Uterus (tissue), 4 donors: ENCODE measurements around the gene PPM1D. TPM values are rescaled to one million over a fixed set of nuclear protein-coding genes. Genes with fewer than 3 reads are reported as not detected.
A peak's percentile ranks its signal among the peaks of the same experiment; 100 is the strongest.

Experiments
- DNase-seq, 2 donors: peaks; one replicate each; pipeline ENCODE4 v3.0.0-alpha.2; 2019 to 2020
- H3K27ac ChIP-seq, 2 donors: fragments of 200-600 bp; sonication (generic); 1 replicate in 1 of 2; 2 replicates in 1 of 2; pipeline ENCODE4 v1.5.1; 2016 to 2018
- H3K27me3 ChIP-seq, 2 donors: fragments of 200-600 bp; sonication (generic); one replicate each; pipeline ENCODE4 v1.5.1; 2018 to 2019; ENCODE audit warnings: control low read depth in 1 of 2
- H3K36me3 ChIP-seq, 2 donors: fragments of 200-600 bp; sonication (generic); one replicate each; pipeline ENCODE4 v1.5.1; 2019; ENCODE audit warnings: control low read depth in 1 of 2
- H3K4me1 ChIP-seq, 2 donors: fragments of 200-600 bp; sonication (generic); one replicate each; pipeline ENCODE4 v1.5.1; 2018 to 2019; ENCODE audit warnings: control low read depth in 1 of 2
- H3K4me3 ChIP-seq, 2 donors: fragments of 200-600 bp; sonication (generic); 1 replicate in 1 of 2; 2 replicates in 1 of 2; pipeline ENCODE4 v1.5.1; 2018 to 2019; ENCODE audit warnings: mild to moderate bottlenecking in 1 of 2
- H3K9me3 ChIP-seq, 2 donors: fragments of 200-600 bp; sonication (generic); one replicate each; pipeline ENCODE4 v1.5.1; 2019; ENCODE audit warnings: control low read depth in 1 of 2
- POLR2A ChIP-seq, 2 donors: fragments of 450-650 bp; IDR thresholded peaks; one replicate each; pipeline ENCODE4 v1.6.1; 2016; ENCODE audit warnings: antibody characterized with exemption in 2 of 2, mild to moderate bottlenecking in 1 of 2, moderate library complexity in 1 of 2
- intact Hi-C: fragments of 100-400 bp; cut with DNase I; formaldehyde crosslinking; loops from one replicate; pipeline ENCODE4 v1.15.1; 2023; ENCODE audit warnings: low total_unique reads
- total RNA-seq, 4 donors: library from RNA; depleted of rRNA in 3 of 4; stranded (reverse); fragments of >200 nt in 3 of 4; gene quantifications; one replicate each; pipeline versions ENCODE4 v1.1.0 to v1.2.4, GENCODE V29; 2014 to 2023
- TF ChIP-seq, protein P1 (sequence below), 4 experiments: fragments of 200-600 bp in 2 of 4; fragments of 450-650 bp in 2 of 4; sonication (generic) in 2 of 4; IDR thresholded peaks; one replicate each; pipeline ENCODE4 v1.5.1; 2016 to 2019; ENCODE audit warnings: antibody characterized with exemption in 4 of 4, mild to moderate bottlenecking in 2 of 4, moderate library complexity in 1 of 4
- donor health status: DM: yes; HTN: yes; CAD: no.

PPM1D gene
- total RNA-seq, 4 donors from 2014 or later: 17.2 to 26.1 (median 20.2) TPM

DNA sequence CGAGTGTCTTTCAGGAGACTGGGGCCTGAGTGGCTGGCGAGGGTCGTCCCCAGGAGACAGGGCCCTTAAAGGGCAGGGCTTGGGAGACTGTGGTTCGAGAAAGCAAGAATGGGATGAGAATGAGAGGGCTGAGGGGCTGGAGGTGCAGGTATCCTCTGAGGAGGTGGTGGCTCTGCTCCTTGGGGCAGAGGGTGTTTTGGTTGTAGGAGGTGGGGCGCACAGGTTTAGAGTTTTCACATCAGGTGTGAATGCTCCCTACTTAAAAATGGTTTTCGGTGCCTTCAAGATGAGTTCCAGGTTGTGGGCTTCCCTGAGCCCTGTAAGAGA, 78.1 kb downstream of the PPM1D start:
- Histone ChIP-seq H3K36me3 (no peaks in the 10 kb centered on the region), H3K4me3 (peak overlapping the region; percentile 65 to 97), H3K4me1 (peaks cover 0 to 5% of the 10 kb centered on the region in 2 donors), H3K27ac (peak overlapping the region; percentile 80 to 89), H3K27me3 (no peaks in the 10 kb centered on the region), H3K9me3 (no peaks in the 10 kb centered on the region)
- TF ChIP-seq POLR2A (IDR thresholded peaks at IDR 0.05): no peak
- TF ChIP-seq, protein P1, sequence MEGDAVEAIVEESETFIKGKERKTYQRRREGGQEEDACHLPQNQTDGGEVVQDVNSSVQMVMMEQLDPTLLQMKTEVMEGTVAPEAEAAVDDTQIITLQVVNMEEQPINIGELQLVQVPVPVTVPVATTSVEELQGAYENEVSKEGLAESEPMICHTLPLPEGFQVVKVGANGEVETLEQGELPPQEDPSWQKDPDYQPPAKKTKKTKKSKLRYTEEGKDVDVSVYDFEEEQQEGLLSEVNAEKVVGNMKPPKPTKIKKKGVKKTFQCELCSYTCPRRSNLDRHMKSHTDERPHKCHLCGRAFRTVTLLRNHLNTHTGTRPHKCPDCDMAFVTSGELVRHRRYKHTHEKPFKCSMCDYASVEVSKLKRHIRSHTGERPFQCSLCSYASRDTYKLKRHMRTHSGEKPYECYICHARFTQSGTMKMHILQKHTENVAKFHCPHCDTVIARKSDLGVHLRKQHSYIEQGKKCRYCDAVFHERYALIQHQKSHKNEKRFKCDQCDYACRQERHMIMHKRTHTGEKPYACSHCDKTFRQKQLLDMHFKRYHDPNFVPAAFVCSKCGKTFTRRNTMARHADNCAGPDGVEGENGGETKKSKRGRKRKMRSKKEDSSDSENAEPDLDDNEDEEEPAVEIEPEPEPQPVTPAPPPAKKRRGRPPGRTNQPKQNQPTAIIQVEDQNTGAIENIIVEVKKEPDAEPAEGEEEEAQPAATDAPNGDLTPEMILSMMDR (IDR thresholded peaks at IDR 0.05): no peak
- DNase-seq: no peak
- intact Hi-C loops: no loop called here

DNA sequence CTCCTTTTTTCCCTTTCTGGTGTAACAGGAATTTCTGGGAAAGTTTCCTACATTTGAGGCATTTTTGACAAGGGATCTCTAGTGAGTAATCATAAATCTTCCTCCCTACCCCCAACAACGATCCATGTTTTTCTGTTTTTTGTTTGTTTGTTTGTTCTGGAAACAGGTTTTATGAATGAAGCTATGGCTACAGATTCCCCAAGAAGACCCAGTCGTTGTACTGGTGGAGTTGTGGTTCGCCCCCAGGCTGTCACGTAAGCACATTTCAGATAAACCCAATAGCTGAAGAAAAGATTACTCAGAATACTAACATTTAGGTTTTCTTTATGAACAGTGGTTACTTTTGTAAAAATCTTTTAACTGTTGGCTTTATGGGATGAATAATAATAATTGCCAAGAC, 79.3 kb downstream of the PPM1D start:
- DNase-seq: no peak
- Histone ChIP-seq H3K27ac (no peak overlapping the region), H3K4me1 (peaks cover 0 to 5% of the 10 kb centered on the region in 2 donors), H3K9me3 (no peaks in the 10 kb centered on the region), H3K36me3 (no peaks in the 10 kb centered on the region), H3K27me3 (no peaks in the 10 kb centered on the region), H3K4me3 (no peak overlapping the region)
- TF ChIP-seq POLR2A (IDR thresholded peaks at IDR 0.05): no peak
- TF ChIP-seq, protein P1 (IDR thresholded peaks at IDR 0.05): no peak
- intact Hi-C loops: no loop called here

DNA sequence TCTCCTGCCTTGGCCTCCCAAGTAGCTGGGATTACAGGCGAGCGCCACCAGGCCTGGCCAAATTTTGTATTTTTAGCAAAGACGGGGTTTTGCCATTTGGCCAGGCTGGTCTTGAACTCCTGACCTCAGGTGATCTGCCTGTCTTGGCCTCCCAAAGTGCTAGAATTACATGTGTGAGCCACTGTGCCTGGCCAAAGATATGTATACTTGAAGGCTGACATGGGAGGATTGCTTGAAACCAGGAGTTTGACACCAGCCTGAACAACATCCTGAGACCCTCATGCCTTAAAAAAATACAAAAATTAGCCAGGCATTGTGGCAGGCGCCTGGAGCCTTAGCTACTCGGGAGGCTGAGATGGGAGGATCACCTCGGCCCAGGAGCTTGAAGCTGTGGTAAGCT, 80.8 kb downstream of the PPM1D start:
- no peaks in the 10 kb centered on the region for H3K27me3 ChIP-seq
- DNase-seq: no peak
- H3K36me3 ChIP-seq: no peaks in the 10 kb centered on the region
- no peaks in the 10 kb centered on the region for H3K9me3 ChIP-seq
- no peak overlapping the region for H3K4me3 ChIP-seq
- intact Hi-C loops: no loop called here
- H3K27ac ChIP-seq: no peak overlapping the region
- no peak for TF ChIP-seq POLR2A (IDR thresholded peaks at IDR 0.05)
- TF ChIP-seq, protein P1 (IDR thresholded peaks at IDR 0.05): no peak
- peaks cover 0 to 5% of the 10 kb centered on the region in 2 donors for H3K4me1 ChIP-seq

GRCh38 chr17:60685437-60685836, 85.4 kb downstream of the PPM1D start:
- H3K27me3 ChIP-seq: no peaks in the 10 kb centered on the region
- no peaks in the 10 kb centered on the region for H3K36me3 ChIP-seq
- TF ChIP-seq POLR2A (IDR thresholded peaks at IDR 0.05): no peak
- TF ChIP-seq, protein P1 (IDR thresholded peaks at IDR 0.05): no peak
- H3K9me3 ChIP-seq: no peaks in the 10 kb centered on the region
- H3K27ac ChIP-seq: no peak overlapping the region
- H3K4me1 ChIP-seq: no peaks in the 10 kb centered on the region
- intact Hi-C loops: no loop called here
- H3K4me3 ChIP-seq: no peak overlapping the region
- no peak for DNase-seq

GRCh38 chr17:60695960-60696359, 96.0 kb downstream of the PPM1D start:
- Histone ChIP-seq H3K27ac (no peak overlapping the region), H3K36me3 (no peaks in the 10 kb centered on the region), H3K9me3 (no peaks in the 10 kb centered on the region), H3K4me1 (no peaks in the 10 kb centered on the region), H3K4me3 (no peak overlapping the region), H3K27me3 (no peaks in the 10 kb centered on the region)
- intact Hi-C loops: no loop called here
- DNase-seq: no peak
- TF ChIP-seq, protein P1 (IDR thresholded peaks at IDR 0.05): no peak
- TF ChIP-seq POLR2A (IDR thresholded peaks at IDR 0.05): no peak
